CD4-positive, alpha-beta memory T cell (primary cell): ENCODE results near the gene TMCC2. TPM values are rescaled to one million over a fixed set of nuclear protein-coding genes. Genes with fewer than 3 reads are reported as not detected.
A peak's percentile ranks its signal among the peaks of the same experiment; 100 is the strongest.

Source experiments
- CTCF ChIA-PET: fragments of 350-600 bp; sonication (Branson Sonifier 250); formaldehyde crosslinking; loops from one replicate; lab custom pipeline; 2021; ENCODE audit warnings: inconsistent platforms; ENCODE audit not compliant: partially characterized antibody; lab: Charles Lee
- POLR2A ChIA-PET: fragments of 350-600 bp; sonication (Branson Sonifier 250); formaldehyde crosslinking; loops from one replicate; lab custom pipeline; 2021; ENCODE audit not compliant: partially characterized antibody; lab: Charles Lee
- DNase-seq, 5 donors: peaks; one replicate each; pipeline versions ENCODE4 v3.0.0 to v3.0.0-alpha.2; 2020 to 2022; ENCODE audit warnings: mixed read lengths in 1 of 5
- H3K27ac ChIP-seq: one replicate; pipeline ENCODE4 v1.7.0; 2013; ENCODE audit warnings: low read depth, low read length
- H3K27me3 ChIP-seq: 2 replicates; pipeline ENCODE4 v1.7.0; 2013; ENCODE audit warnings: mild to moderate bottlenecking, low read length, moderate library complexity; ENCODE audit not compliant: insufficient read depth
- H3K36me3 ChIP-seq: 2 replicates; pipeline ENCODE4 v1.7.0; 2013; ENCODE audit warnings: mild to moderate bottlenecking, low read length, moderate library complexity; ENCODE audit not compliant: insufficient read depth
- H3K4me1 ChIP-seq: 2 replicates; pipeline ENCODE4 v1.7.0; 2013; ENCODE audit warnings: mild to moderate bottlenecking, low read length, moderate library complexity; ENCODE audit not compliant: insufficient read depth
- H3K4me3 ChIP-seq, 2 donors: one replicate each; pipeline ENCODE4 v1.7.0; 2013; ENCODE audit warnings: low read length in 2 of 2, mild to moderate bottlenecking in 1 of 2
- H3K9me3 ChIP-seq, 2 donors: one replicate each; pipeline ENCODE4 v1.7.0; 2013; ENCODE audit warnings: low read length in 2 of 2, control low read depth in 1 of 2; ENCODE audit not compliant: control insufficient read depth in 1 of 2
- H3K27ac Mint-ChIP-seq, 7 donors: one replicate each; pipeline ENCODE4 v1.8.0; 2020 to 2021; ENCODE audit warnings: mixed read lengths in 7 of 7, mild to moderate bottlenecking in 6 of 7, inconsistent platforms in 3 of 7, moderate library complexity in 3 of 7
- H3K27me3 Mint-ChIP-seq, 2 donors: one replicate each; pipeline ENCODE4 v1.8.0; 2020 to 2021; ENCODE audit warnings: mixed read lengths in 2 of 2
- H3K36me3 Mint-ChIP-seq, 2 donors: one replicate each; pipeline ENCODE4 v1.8.0; 2020 to 2021; ENCODE audit warnings: mixed read lengths in 2 of 2, inconsistent platforms in 1 of 2, mild to moderate bottlenecking in 1 of 2
- H3K4me1 Mint-ChIP-seq, 4 donors: one replicate each; pipeline ENCODE4 v1.8.0; 2020 to 2021; ENCODE audit warnings: mixed read lengths in 4 of 4, mild to moderate bottlenecking in 1 of 4
- H3K4me3 Mint-ChIP-seq, 8 donors: one replicate each; pipeline ENCODE4 v1.8.0; 2020 to 2021; ENCODE audit warnings: mixed read lengths in 8 of 8, mild to moderate bottlenecking in 7 of 8, moderate library complexity in 6 of 8, inconsistent platforms in 3 of 8
- H3K9me3 Mint-ChIP-seq, 8 donors: one replicate each; pipeline ENCODE4 v1.8.0; 2020 to 2021; ENCODE audit warnings: mixed read lengths in 8 of 8, mild to moderate bottlenecking in 5 of 8, inconsistent platforms in 3 of 8, moderate library complexity in 1 of 8
- intact Hi-C: fragments of 100-400 bp; cut with micrococcal nuclease; formaldehyde crosslinking; loops from one replicate; pipeline ENCODE4 v1.15.1; 2023
- polyA plus RNA-seq, 2 donors: library from polyadenylated mRNA; unstranded; fragments of 300-500 nt; fragmentation: Illumina TruSeq; gene quantifications; one replicate each; pipeline ENCODE4 v1.2.3, GENCODE V29; 2021
- total RNA-seq, 2 experiments: library from RNA; stranded (reverse); gene quantifications; one replicate each; pipeline ENCODE4 v1.2.3, GENCODE V29; 2021

The TMCC2 gene
- total and polyA plus RNA-seq, 4 experiments from 2014 or later, result 0.27 to 1.2 (median 0.76) TPM

- intact Hi-C loops, result no loop called here
- Histone ChIP-seq H3K4me3 (no peak overlapping the region), H3K4me1 (no peaks in the 10 kb centered on the region), H3K9me3 (no peaks in the 10 kb centered on the region), H3K36me3 (no peaks in the 10 kb centered on the region), H3K27me3 (no peaks in the 10 kb centered on the region), H3K27ac (no peak overlapping the region)
- H3K4me1 Mint-ChIP-seq, result no peaks in the 10 kb centered on the region
- no peaks in the 10 kb centered on the region for H3K9me3 Mint-ChIP-seq
- no peak overlapping the region for H3K4me3 Mint-ChIP-seq
- H3K27me3 Mint-ChIP-seq, result no peaks in the 10 kb centered on the region
- POLR2A ChIA-PET, result no interaction called here
- H3K27ac Mint-ChIP-seq, result peak overlapping the region in 2 of 7 donors; percentile 22 to 25
- no peak for DNase-seq
- CTCF ChIA-PET, result no interaction called here
- no peaks in the 10 kb centered on the region for H3K36me3 Mint-ChIP-seq
Observed at GRCh38 chr1:205248793-205249601, 21.3 kb downstream of the TMCC2 start.

DNA sequence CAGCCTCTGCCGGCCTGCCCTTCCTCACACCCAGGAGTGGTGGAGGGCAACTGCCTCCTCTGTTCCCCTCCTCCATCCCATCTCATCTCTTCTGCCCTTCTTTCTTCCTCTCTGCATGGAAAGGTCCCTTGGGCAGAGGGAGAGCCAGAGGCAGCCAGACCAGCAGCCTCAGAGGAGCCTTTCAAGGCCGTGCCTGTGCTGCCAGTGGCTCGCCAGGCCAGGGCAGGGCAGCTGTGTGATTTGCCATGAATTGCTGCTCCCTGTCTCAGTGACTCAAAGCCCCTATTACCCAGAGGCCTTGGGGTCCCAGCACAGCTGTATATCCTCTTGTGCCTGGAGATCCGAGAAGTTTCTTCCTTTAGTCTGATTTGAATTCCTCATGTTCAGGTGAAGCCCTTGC lies 21.9 kb downstream of the TMCC2 start:
- H3K27ac ChIP-seq, result no peak overlapping the region
- Mint-ChIP-seq H3K4me3 (no peak overlapping the region), H3K9me3 (no peaks in the 10 kb centered on the region), H3K36me3 (no peaks in the 10 kb centered on the region), H3K4me1 (no peaks in the 10 kb centered on the region), H3K27ac (peak overlapping the region in 1 of 7 donors; percentile 35), H3K27me3 (no peaks in the 10 kb centered on the region)
- H3K9me3 ChIP-seq, result no peaks in the 10 kb centered on the region
- no peak overlapping the region for H3K4me3 ChIP-seq
- H3K27me3 ChIP-seq, result no peaks in the 10 kb centered on the region
- H3K36me3 ChIP-seq, result no peaks in the 10 kb centered on the region
- CTCF ChIA-PET, result interaction anchor here (15.1 kb wide), 1 partner anchor 22 kb away, joined by 191 read pairs; the partner anchor contains the start of gene TMCC2
- DNase-seq, result no peak
- H3K4me1 ChIP-seq, result no peaks in the 10 kb centered on the region
- intact Hi-C loops, result loop anchor here (10.0 kb wide), 1 partner anchor 455 kb away; no protein-coding TSS in a partner anchor
- POLR2A ChIA-PET, result no interaction called here

GRCh38 chr1:205250699-205251098 lies 23.0 kb downstream of the TMCC2 start:
- CTCF ChIA-PET, result interaction anchor here (1.5 to 15.1 kb wide), 2 partner anchors 10 to 23 kb away, joined by 3 to 191 read pairs; partner anchors contain the start of gene TMCC2
- POLR2A ChIA-PET, result no interaction called here
- H3K4me1 Mint-ChIP-seq, result no peaks in the 10 kb centered on the region

GRCh38 chr1:205251576-205251975 lies 23.8 kb downstream of the TMCC2 start:
- Mint-ChIP-seq H3K9me3 (no peaks in the 10 kb centered on the region), H3K4me3 (no peak overlapping the region), H3K27ac (no peak overlapping the region), H3K27me3 (peaks cover 0 to 5% of the 10 kb centered on the region in 2 donors), H3K36me3 (no peaks in the 10 kb centered on the region), H3K4me1 (peaks cover 0 to 2% (median 0%) of the 10 kb centered on the region in 4 donors)
- ChIA-PET POLR2A (no interaction called here), CTCF (interaction anchor here (1.4 to 15.1 kb wide), 6 partner anchors 9 to 277 kb away, joined by 3 to 191 read pairs (median 7); partner anchors contain the start of gene TMCC2)
- Histone ChIP-seq H3K4me3 (no peak overlapping the region), H3K27ac (no peak overlapping the region), H3K4me1 (no peaks in the 10 kb centered on the region), H3K9me3 (no peaks in the 10 kb centered on the region), H3K27me3 (no peaks in the 10 kb centered on the region), H3K36me3 (no peaks in the 10 kb centered on the region)
- no peak for DNase-seq
- intact Hi-C loops, result loop anchor here (10.0 kb wide), 1 partner anchor 457 kb away; no protein-coding TSS in a partner anchor

More at GRCh38 chr1:205250699-205251098, 23.0 kb downstream of the TMCC2 start:
- H3K27ac ChIP-seq, result no peak overlapping the region
- no peak overlapping the region for H3K27ac Mint-ChIP-seq
- no peak overlapping the region for H3K4me3 Mint-ChIP-seq
- no peaks in the 10 kb centered on the region for H3K36me3 Mint-ChIP-seq
- no peaks in the 10 kb centered on the region for H3K9me3 Mint-ChIP-seq
- no peaks in the 10 kb centered on the region for H3K36me3 ChIP-seq
- H3K4me1 ChIP-seq, result no peaks in the 10 kb centered on the region
- no peak overlapping the region for H3K4me3 ChIP-seq
- no peaks in the 10 kb centered on the region for H3K9me3 ChIP-seq
- no peaks in the 10 kb centered on the region for H3K27me3 Mint-ChIP-seq
- no peaks in the 10 kb centered on the region for H3K27me3 ChIP-seq
- intact Hi-C loops, result loop anchor here (10.0 kb wide), 1 partner anchor 456 kb away; no protein-coding TSS in a partner anchor
- DNase-seq, result no peak

GRCh38 chr1:205255941-205256780 lies 28.4 kb downstream of the TMCC2 start:
- DNase-seq, result peak; percentile 76 to 82 (median 80)
- intact Hi-C loops, result loop anchor here (1.0 to 10.0 kb wide), 5 partner anchors 27 to 461 kb away; no protein-coding TSS in a partner anchor
- no peaks in the 10 kb centered on the region for H3K36me3 Mint-ChIP-seq

GRCh38 chr1:205256951-205257625 lies 29.3 kb downstream of the TMCC2 start:
- Mint-ChIP-seq H3K27me3 (peaks cover 0 to 5% of the 10 kb centered on the region in 2 donors), H3K27ac (no peak overlapping the region), H3K36me3 (no peaks in the 10 kb centered on the region), H3K4me3 (no peak overlapping the region), H3K9me3 (no peaks in the 10 kb centered on the region), H3K4me1 (peaks cover 0 to 2% (median under 1%) of the 10 kb centered on the region in 4 donors)
- no peak for DNase-seq
- ChIA-PET CTCF (interaction anchor here (0.8 to 15.1 kb wide), 25 partner anchors 8 to 315 kb away, joined by 3 to 191 read pairs (median 4); partner anchors contain the start of genes NUAK2, RBBP5 and TMCC2), POLR2A (interaction anchor here (1.3 to 4.1 kb wide), 2 partner anchors 28 to 135 kb away, joined by 6 to 33 read pairs; partner anchors contain the start of genes RBBP5 and TMCC2)
- intact Hi-C loops, result loop anchor here (1.0 to 10.0 kb wide), 5 partner anchors 28 to 462 kb away; no protein-coding TSS in a partner anchor
- H3K4me3 ChIP-seq, result no peak overlapping the region
- no peaks in the 10 kb centered on the region for H3K9me3 ChIP-seq
- no peak overlapping the region for H3K27ac ChIP-seq
- H3K4me1 ChIP-seq, result peaks cover under 1% of the 10 kb centered on the region
- no peaks in the 10 kb centered on the region for H3K27me3 ChIP-seq
- no peaks in the 10 kb centered on the region for H3K36me3 ChIP-seq

More at GRCh38 chr1:205255941-205256780, 28.4 kb downstream of the TMCC2 start:
- Histone ChIP-seq H3K9me3 (no peaks in the 10 kb centered on the region), H3K4me1 (no peaks in the 10 kb centered on the region), H3K27me3 (no peaks in the 10 kb centered on the region), H3K4me3 (no peak overlapping the region), H3K27ac (no peak overlapping the region), H3K36me3 (no peaks in the 10 kb centered on the region)
- ChIA-PET CTCF (interaction anchor here (0.8 to 15.1 kb wide), 30 partner anchors 8 to 314 kb away, joined by 3 to 191 read pairs (median 4); partner anchors contain the start of genes NUAK2, RBBP5 and TMCC2), POLR2A (interaction anchor here (1.3 to 4.1 kb wide), 3 partner anchors 27 to 135 kb away, joined by 5 to 33 read pairs (median 6); partner anchors contain the start of genes DSTYK, RBBP5 and TMCC2)
- Mint-ChIP-seq H3K27me3 (peaks cover 0 to 5% of the 10 kb centered on the region in 2 donors), H3K9me3 (no peaks in the 10 kb centered on the region), H3K4me3 (no peak overlapping the region), H3K27ac (peak overlapping the region in 1 of 7 donors; percentile 46), H3K4me1 (peaks cover 0 to 2% (median 0%) of the 10 kb centered on the region in 4 donors)
